CD4-positive, CD25-positive, alpha-beta regulatory T cell (primary cell): ENCODE data around the gene SAP30BP. TPM values are rescaled to one million over a fixed set of nuclear protein-coding genes. Genes with fewer than 3 reads are reported as not detected.

Experiments
- ATAC-seq, 2 donors: fragments of 150-1000 bp; cut with Tn5 transposase; one replicate each; pipeline ENCODE4 v1.10.0; 2021; ENCODE audit warnings: low read depth in 2 of 2, moderate number of reproducible peaks in 2 of 2, moderate library complexity in 1 of 2
- DNase-seq, 3 donors: peaks; one replicate each; pipeline versions ENCODE4 v3.0.0 to v3.0.0-alpha.2; 2012 to 2022; ENCODE audit warnings: mixed read lengths in 1 of 3
- H3K27ac ChIP-seq: one replicate; pipeline ENCODE4 v1.7.0; 2013; ENCODE audit warnings: mild to moderate bottlenecking, low read length; ENCODE audit not compliant: insufficient read depth, poor library complexity, severe bottlenecking
- H3K27me3 ChIP-seq: one replicate; pipeline ENCODE4 v1.7.0; 2013; ENCODE audit warnings: low read length; ENCODE audit not compliant: control insufficient read depth, insufficient read depth
- H3K36me3 ChIP-seq: one replicate; pipeline ENCODE4 v1.7.0; 2013; ENCODE audit warnings: mild to moderate bottlenecking, low read length, moderate library complexity; ENCODE audit not compliant: control insufficient read depth, insufficient read depth
- H3K4me1 ChIP-seq: 2 replicates; pipeline ENCODE4 v1.7.0; 2013; ENCODE audit warnings: mild to moderate bottlenecking, low read length; ENCODE audit not compliant: insufficient read depth, control insufficient read depth, poor library complexity, severe bottlenecking
- H3K4me3 ChIP-seq: one replicate; pipeline ENCODE4 v1.7.0; 2013; ENCODE audit warnings: low read depth, mild to moderate bottlenecking, low read length, moderate library complexity
- H3K9me3 ChIP-seq, 2 experiments: 1 replicate in 1 of 2; 2 replicates in 1 of 2; pipeline ENCODE4 v1.7.0; 2013; ENCODE audit warnings: low read length in 2 of 2, mild to moderate bottlenecking in 1 of 2, moderate library complexity in 1 of 2; ENCODE audit not compliant: control insufficient read depth in 2 of 2
- H3K27ac Mint-ChIP-seq, 3 donors: one replicate each; pipeline ENCODE4 v1.8.0; 2020 to 2022; ENCODE audit warnings: mild to moderate bottlenecking in 3 of 3, mixed read lengths in 3 of 3, moderate library complexity in 2 of 3
- H3K27me3 Mint-ChIP-seq: one replicate; pipeline ENCODE4 v1.8.0; 2022; ENCODE audit warnings: mild to moderate bottlenecking, mixed read lengths
- H3K36me3 Mint-ChIP-seq: one replicate; pipeline ENCODE4 v1.8.0; 2020; ENCODE audit warnings: mixed read lengths
- H3K4me1 Mint-ChIP-seq, 4 donors: one replicate each; pipeline ENCODE4 v1.8.0; 2020 to 2022; ENCODE audit warnings: mixed read lengths in 4 of 4, mild to moderate bottlenecking in 1 of 4
- H3K4me3 Mint-ChIP-seq, 4 donors: one replicate each; pipeline ENCODE4 v1.8.0; 2020 to 2022; ENCODE audit warnings: mild to moderate bottlenecking in 4 of 4, mixed read lengths in 4 of 4, moderate library complexity in 3 of 4
- H3K9me3 Mint-ChIP-seq, 7 donors: one replicate each; pipeline ENCODE4 v1.8.0; 2020 to 2022; ENCODE audit warnings: mixed read lengths in 7 of 7, mild to moderate bottlenecking in 3 of 7, moderate library complexity in 2 of 7
- polyA plus RNA-seq, 4 donors: library from polyadenylated mRNA; unstranded; fragments of 300-500 nt; fragmentation: Illumina TruSeq; gene quantifications; one replicate each; pipeline ENCODE4 v1.2.3, GENCODE V29; 2021
- total RNA-seq: library from RNA; stranded (reverse); gene quantifications from one replicate; pipeline ENCODE4 v1.2.3, GENCODE V29; 2022

SAP30BP gene
- total and polyA plus RNA-seq, 5 donors from 2014 or later: 79.3 to 253 (median 82.6) TPM

DNA sequence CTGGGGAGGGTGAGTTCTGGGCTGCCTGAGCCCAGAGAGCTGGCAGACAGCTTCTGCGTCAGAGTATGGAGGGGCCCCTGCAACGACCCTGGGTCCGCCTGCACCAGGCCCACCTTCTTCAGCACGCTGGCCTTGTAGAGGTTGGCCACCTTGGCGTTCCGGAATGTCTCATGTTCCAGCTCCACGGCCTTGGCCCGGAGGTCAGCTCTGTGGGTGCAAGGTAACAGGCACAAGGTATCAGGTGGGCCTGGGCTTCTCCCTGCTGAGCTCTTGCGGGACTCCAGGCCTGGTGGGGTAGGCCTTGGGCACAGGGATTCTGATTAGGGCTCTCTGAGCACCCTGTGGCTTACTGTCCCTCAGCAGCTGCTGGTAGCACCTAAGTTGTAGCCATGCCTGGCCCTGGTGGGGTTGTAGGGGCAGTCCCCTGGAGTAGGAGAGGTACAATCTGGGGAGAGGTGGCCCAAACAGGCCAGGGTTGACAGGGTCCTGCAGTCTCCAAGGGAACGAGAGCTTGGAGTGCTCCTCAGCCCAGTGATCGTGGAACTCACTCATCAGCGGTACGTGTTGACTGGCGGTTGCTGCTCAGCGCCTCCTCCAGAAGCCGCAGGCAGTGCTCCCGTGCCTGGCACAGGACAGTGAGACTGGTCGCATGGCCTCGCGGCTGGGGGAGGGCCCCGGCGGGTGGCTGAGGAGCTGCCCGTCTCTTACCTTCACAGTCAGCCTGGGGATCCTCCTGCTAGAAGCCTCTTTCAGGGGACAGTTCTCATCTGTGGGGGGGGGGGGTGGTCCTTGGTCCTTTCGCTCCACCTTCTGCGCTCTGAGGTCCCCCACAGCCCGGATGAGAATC, 36.8 kb upstream of the SAP30BP start:
- ATAC-seq (no peak), DNase-seq (no peak)
- H3K9me3 Mint-ChIP-seq: peaks cover 0 to 1% (median 0%) of the 10 kb centered on the region in 7 donors
- no peak overlapping the region for H3K4me3 ChIP-seq
- peaks cover 10% of the 10 kb centered on the region for H3K4me1 ChIP-seq
- no peaks in the 10 kb centered on the region for H3K27me3 Mint-ChIP-seq
- H3K4me3 Mint-ChIP-seq: no peak overlapping the region
- no peaks in the 10 kb centered on the region for H3K36me3 Mint-ChIP-seq
- H3K27ac Mint-ChIP-seq: no peak overlapping the region
- no peaks in the 10 kb centered on the region for H3K36me3 ChIP-seq
- H3K27me3 ChIP-seq: no peaks in the 10 kb centered on the region
- H3K9me3 ChIP-seq: no peaks in the 10 kb centered on the region
- peaks cover 0 to 5% (median 1%) of the 10 kb centered on the region in 4 donors for H3K4me1 Mint-ChIP-seq
- H3K27ac ChIP-seq: no peak overlapping the region

DNA sequence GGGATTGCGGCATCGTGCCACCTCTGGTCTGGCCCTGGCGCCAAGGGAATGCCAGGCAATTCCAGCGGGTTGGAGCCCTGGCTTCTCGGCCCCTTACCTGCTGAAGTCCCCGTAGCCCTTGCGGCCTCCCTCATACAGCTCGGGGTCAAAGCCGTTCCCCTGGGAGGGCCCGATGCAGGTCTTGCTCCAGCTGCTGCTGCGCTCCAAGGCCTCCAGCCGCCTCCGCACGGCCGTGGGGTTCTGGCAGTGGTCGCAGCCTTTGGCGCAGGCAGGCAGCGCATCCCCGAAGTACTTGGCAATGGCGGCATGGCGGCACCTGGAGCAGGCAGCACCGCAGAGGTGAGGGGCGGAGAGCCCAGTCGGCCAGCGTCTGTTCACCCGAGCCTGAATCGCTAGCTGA, 35.8 kb upstream of the SAP30BP start:
- Mint-ChIP-seq H3K9me3 (no peaks in the 10 kb centered on the region), H3K4me3 (no peak overlapping the region), H3K27me3 (no peaks in the 10 kb centered on the region), H3K4me1 (peaks cover 0 to 5% (median 1%) of the 10 kb centered on the region in 4 donors), H3K36me3 (no peaks in the 10 kb centered on the region), H3K27ac (no peak overlapping the region)
- H3K9me3 ChIP-seq: no peaks in the 10 kb centered on the region
- H3K36me3 ChIP-seq: no peaks in the 10 kb centered on the region
- H3K27ac ChIP-seq: no peak overlapping the region
- no peak overlapping the region for H3K4me3 ChIP-seq
- H3K27me3 ChIP-seq: no peaks in the 10 kb centered on the region
- peaks cover 10% of the 10 kb centered on the region for H3K4me1 ChIP-seq
- ATAC-seq: no peak
- DNase-seq: no peak

DNA sequence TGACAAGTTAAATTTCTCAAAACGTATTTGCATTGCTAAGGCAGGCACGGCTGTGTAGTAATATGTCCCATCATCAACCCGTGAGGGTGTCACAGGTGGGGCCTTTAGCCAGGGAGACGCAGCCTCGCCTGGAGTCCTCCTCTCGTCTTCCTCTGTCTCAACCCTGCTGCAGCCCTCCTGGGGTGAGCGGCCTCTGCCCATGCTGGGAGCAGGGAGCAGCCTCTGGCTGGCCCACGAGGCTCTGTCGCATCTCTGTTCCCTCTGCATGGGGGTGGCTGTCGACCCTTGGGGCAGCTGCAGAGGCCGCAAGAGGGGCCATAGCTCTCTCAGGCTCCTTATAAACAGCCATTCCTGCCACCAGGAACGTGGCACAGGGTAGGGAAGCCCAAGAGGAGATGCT, 34.7 kb upstream of the SAP30BP start:
- DNase-seq: no peak
- Histone ChIP-seq H3K27me3 (no peaks in the 10 kb centered on the region), H3K4me1 (peaks cover 10% of the 10 kb centered on the region), H3K27ac (no peak overlapping the region), H3K36me3 (no peaks in the 10 kb centered on the region), H3K4me3 (no peak overlapping the region), H3K9me3 (no peaks in the 10 kb centered on the region)
- H3K9me3 Mint-ChIP-seq: no peaks in the 10 kb centered on the region
- H3K27me3 Mint-ChIP-seq: no peaks in the 10 kb centered on the region
- H3K4me1 Mint-ChIP-seq: peaks cover 0 to 5% (median 1%) of the 10 kb centered on the region in 4 donors
- H3K36me3 Mint-ChIP-seq: no peaks in the 10 kb centered on the region
- no peak overlapping the region for H3K4me3 Mint-ChIP-seq
- no peak for ATAC-seq
- H3K27ac Mint-ChIP-seq: no peak overlapping the region

DNA sequence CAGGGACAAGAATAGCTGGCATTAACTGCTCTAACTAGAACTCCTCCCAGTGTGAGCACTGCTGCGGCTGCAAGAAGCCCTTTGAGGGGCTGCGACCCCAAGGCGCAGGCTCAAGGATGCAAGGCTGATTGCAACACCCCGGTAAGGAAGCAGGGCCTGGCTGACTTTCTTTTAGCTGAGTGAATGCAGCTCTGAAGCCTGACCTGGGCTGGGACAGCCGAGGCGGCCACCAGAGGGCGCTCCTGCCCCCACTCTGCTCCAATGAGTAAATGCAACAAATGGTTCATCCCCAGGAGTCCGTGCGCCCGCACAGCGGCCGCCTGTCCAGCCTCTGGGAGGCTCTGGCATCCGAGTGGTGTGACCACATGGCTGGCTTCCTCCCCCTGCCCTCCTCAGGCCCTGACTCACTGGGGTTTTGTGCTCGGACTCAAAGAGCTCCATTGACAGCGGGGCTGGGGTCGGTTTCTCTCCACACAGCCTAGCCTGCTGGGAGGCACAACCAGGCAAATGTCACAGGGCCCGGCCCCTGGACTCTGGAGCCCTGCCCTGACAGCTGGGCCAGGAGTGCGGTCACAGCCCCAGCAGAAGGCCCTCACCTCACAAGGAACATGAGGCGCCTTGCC, 34.2 kb upstream of the SAP30BP start, which contains the start of gene SMIM5:
TSS of gene SMIM5 (plus strand) at position 572 of the 623 bp plus-strand sequence. CDS start 6,768 bp downstream, outside the sequence.
- no peaks in the 10 kb centered on the region for H3K36me3 ChIP-seq
- H3K9me3 ChIP-seq: no peaks in the 10 kb centered on the region
- H3K27me3 ChIP-seq: no peaks in the 10 kb centered on the region
- Mint-ChIP-seq H3K36me3 (no peaks in the 10 kb centered on the region), H3K27ac (no peak within 1 kb of the TSS), H3K9me3 (no peaks in the 10 kb centered on the region), H3K4me3 (no peak within 1 kb of the TSS), H3K4me1 (peaks cover 0 to 5% (median 1%) of the 10 kb centered on the region in 4 donors), H3K27me3 (no peaks in the 10 kb centered on the region)
- DNase-seq (peak; percentile 63 to 78 (median 78)), ATAC-seq (peak; percentile 75 to 83)
- no peak within 1 kb of the TSS for H3K4me3 ChIP-seq
- peaks cover 10% of the 10 kb centered on the region for H3K4me1 ChIP-seq
- H3K27ac ChIP-seq: no peak within 1 kb of the TSS

DNA sequence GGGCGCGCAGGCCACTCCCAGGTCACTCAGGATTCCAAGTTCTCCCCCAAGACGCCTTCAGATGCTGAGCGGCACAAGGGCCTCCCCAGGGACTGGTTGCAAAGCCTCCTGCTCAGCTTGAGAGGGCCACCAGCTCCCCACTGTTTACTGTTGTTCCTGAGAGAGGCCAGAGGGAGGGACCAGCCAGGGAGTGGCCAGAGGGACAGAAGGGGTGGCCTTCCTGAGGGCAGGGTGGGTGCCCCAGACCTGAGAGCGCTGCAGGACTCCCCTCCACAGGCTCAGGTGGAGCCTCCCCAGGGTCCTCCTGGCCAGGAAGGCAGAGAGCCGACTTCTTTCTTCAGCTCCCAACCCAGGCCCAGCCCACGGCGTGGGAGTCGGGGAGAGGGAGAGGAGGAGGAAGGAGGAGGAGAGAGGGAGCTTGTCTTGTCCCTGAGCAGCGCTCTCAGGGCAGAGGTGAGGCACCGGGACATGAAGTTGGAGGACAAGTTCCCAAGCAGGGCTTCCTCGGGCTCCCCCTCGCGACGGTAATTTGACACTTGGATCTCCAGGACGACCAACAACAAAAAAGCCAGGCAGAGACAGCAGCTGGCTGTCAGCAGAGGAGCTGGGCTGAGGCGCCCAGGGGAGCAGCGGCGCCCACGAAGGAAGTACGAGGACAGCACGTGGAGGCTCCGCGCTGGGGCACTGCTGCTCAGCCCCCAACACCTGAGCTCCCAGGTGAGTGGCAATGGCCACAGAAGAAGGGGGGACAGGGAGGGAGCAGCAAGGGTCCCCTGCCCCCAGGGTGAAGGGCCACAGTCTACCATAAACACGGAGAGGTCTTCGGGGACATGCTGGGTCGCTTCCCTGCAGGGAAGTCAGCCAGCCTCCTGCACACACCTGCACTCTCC, 33.4 kb upstream of the SAP30BP start:
- H3K27ac ChIP-seq: no peak overlapping the region
- H3K4me1 ChIP-seq: peaks cover 10% of the 10 kb centered on the region
- no peak overlapping the region for H3K27ac Mint-ChIP-seq
- H3K4me3 Mint-ChIP-seq: no peak overlapping the region
- no peaks in the 10 kb centered on the region for H3K27me3 ChIP-seq
- no peaks in the 10 kb centered on the region for H3K36me3 Mint-ChIP-seq
- DNase-seq (peak in 2 of 3 donors; percentile 34 to 58), ATAC-seq (peak in 1 of 2 donors; percentile 21)
- no peaks in the 10 kb centered on the region for H3K36me3 ChIP-seq
- H3K9me3 ChIP-seq: no peaks in the 10 kb centered on the region
- no peaks in the 10 kb centered on the region for H3K9me3 Mint-ChIP-seq
- H3K4me1 Mint-ChIP-seq: peaks cover 0 to 5% (median 1%) of the 10 kb centered on the region in 4 donors
- no peak overlapping the region for H3K4me3 ChIP-seq
- no peaks in the 10 kb centered on the region for H3K27me3 Mint-ChIP-seq

DNA sequence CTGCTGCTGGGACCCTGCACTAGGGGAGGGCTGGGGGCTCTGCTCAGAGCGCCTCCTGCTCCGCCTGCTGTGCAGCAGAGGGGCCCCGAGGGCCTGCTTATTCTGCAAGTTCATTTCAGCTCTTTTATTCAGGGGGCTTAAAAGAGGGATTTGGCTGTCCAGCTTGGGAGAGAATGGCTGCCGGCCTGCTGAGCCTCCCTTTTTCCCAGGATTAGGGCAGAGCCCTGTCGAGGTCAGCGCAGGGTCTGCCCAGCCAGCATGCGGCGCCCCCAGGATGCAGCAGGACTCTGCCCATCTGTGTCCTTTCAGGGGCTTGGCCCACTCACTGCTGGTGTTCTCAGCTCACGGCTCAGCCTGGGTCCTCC, 32.8 kb upstream of the SAP30BP start:
- H3K27ac ChIP-seq: no peak overlapping the region
- no peak for ATAC-seq

DNA sequence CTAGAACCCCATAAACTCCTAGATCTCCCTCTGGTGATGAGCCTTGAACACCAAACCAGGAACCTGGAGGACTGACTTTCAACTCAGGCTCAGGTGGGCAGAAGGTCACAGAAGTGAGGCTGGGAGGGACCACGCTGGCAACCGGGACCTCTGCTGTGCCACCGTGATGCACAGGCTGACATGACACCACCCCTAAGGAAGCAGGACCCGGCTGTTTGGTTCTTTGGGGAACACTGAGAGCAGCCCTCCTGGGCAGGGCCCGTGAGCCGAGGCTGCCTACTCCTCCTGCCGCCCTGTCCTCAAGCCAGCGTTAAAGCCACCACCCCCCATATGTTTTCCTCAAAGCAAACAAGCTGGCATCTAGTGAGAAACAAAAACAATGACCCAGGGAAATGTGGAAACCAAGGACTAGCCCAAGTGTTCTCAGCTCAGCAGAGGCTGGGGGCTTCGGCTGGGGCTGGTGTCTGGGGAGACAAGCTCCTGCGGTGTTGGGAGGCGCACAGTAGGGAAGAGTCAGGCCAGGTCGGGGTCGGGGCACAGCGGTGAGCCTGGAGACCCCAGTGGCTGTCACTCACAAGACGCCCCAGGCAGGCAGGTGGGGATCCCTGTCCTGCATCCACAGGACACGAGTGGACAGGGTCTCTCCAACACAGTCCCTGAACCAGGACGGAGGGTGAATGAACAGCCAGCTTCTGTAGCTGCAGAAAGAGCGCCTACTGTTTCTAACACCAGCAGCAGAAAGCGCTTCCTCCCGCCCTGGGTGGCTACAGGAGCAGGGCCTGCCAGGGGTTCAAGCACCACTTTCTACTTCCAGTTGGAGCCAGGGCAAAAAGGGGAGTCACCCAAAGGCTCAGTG, 32.2 kb upstream of the SAP30BP start:
- H3K4me1 Mint-ChIP-seq: peaks cover 0 to 5% (median 1%) of the 10 kb centered on the region in 4 donors
- H3K27ac Mint-ChIP-seq: no peak overlapping the region

More for the DNA sequence above, 32.8 kb upstream of the SAP30BP start:
- peaks cover 10% of the 10 kb centered on the region for H3K4me1 ChIP-seq
- no peak for DNase-seq
- no peaks in the 10 kb centered on the region for H3K27me3 Mint-ChIP-seq
- H3K36me3 ChIP-seq: no peaks in the 10 kb centered on the region
- H3K27ac Mint-ChIP-seq: no peak overlapping the region
- H3K4me3 Mint-ChIP-seq: no peak overlapping the region
- H3K36me3 Mint-ChIP-seq: no peaks in the 10 kb centered on the region
- peaks cover 0 to 5% (median 1%) of the 10 kb centered on the region in 4 donors for H3K4me1 Mint-ChIP-seq
- no peaks in the 10 kb centered on the region for H3K9me3 Mint-ChIP-seq
- H3K9me3 ChIP-seq: no peaks in the 10 kb centered on the region
- no peaks in the 10 kb centered on the region for H3K27me3 ChIP-seq
- H3K4me3 ChIP-seq: no peak overlapping the region

More for the DNA sequence above, 32.2 kb upstream of the SAP30BP start:
- ATAC-seq (no peak), DNase-seq (no peak)
- H3K27me3 ChIP-seq: no peaks in the 10 kb centered on the region
- H3K4me3 Mint-ChIP-seq: no peak overlapping the region
- H3K27ac ChIP-seq: no peak overlapping the region
- H3K9me3 ChIP-seq: no peaks in the 10 kb centered on the region
- no peaks in the 10 kb centered on the region for H3K9me3 Mint-ChIP-seq
- H3K36me3 ChIP-seq: no peaks in the 10 kb centered on the region
- H3K4me1 ChIP-seq: peaks cover 10% of the 10 kb centered on the region
- no peaks in the 10 kb centered on the region for H3K27me3 Mint-ChIP-seq
- H3K36me3 Mint-ChIP-seq: no peaks in the 10 kb centered on the region
- no peak overlapping the region for H3K4me3 ChIP-seq
